A549 (cell line): ENCODE measurements around the gene ZC3H13.

ENCODE experiments used
- CEBPB ChIP-seq, 2 experiments: fragments of >200 bp in 1 of 2; sonication (Bioruptor Twin) in 1 of 2; formaldehyde crosslinking in 1 of 2; IDR thresholded peaks; 2 replicates each; pipeline ENCODE4 v1.6.1; 2012 to 2016
- ESRRA ChIP-seq: fragments of 150-350 bp; IDR thresholded peaks from 2 replicates; pipeline ENCODE4 v1.6.1; 2014; ENCODE audit warnings: mild to moderate bottlenecking, low read length, borderline replicate concordance
- MAZ ChIP-seq: fragments of 150-350 bp; IDR thresholded peaks from 2 replicates; pipeline ENCODE4 v1.6.1; 2014; ENCODE audit warnings: antibody characterized with exemption, low read depth, low read length, borderline replicate concordance
- RAD21 ChIP-seq, 2 experiments: fragments of >200 bp in 1 of 2; sonication (Bioruptor Twin) in 1 of 2; formaldehyde crosslinking in 1 of 2; IDR thresholded peaks in 1 of 2; conservative IDR thresholded peaks in 1 of 2; 2 replicates in 1 of 2; 3 replicates in 1 of 2; pipeline ENCODE4 v1.6.1; 2012 to 2018; ENCODE audit warnings: inconsistent platforms in 1 of 2
- TF ChIP-seq, protein P1 (sequence below): fragments of >200 bp; sonication (Bioruptor Twin); formaldehyde crosslinking; IDR thresholded peaks from 3 replicates; pipeline ENCODE4 v1.6.1; 2016
- TF ChIP-seq, protein P2 (sequence below): IDR thresholded peaks from 2 replicates; pipeline ENCODE4 v1.6.1; 2012

DNA sequence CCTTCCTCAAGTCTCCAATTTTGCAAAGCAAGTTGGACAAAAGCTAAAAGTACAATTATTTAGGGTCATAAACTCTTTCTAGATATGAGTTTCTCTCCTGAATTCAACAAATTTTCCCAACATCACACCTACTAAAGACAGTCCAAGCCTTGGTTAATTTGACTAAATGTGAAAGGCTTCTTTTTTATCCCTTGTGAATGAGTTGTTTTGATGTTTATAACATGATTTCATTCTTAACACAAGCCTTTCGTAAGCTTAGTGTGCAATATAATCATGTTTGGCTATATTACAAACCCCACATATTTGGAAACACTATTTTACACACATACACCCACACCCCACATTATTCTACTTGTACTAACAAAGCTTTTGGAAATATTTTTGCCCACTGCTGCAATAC lies 57.3 kb downstream of the ZC3H13 start:
- TF ChIP-seq, protein P1, sequence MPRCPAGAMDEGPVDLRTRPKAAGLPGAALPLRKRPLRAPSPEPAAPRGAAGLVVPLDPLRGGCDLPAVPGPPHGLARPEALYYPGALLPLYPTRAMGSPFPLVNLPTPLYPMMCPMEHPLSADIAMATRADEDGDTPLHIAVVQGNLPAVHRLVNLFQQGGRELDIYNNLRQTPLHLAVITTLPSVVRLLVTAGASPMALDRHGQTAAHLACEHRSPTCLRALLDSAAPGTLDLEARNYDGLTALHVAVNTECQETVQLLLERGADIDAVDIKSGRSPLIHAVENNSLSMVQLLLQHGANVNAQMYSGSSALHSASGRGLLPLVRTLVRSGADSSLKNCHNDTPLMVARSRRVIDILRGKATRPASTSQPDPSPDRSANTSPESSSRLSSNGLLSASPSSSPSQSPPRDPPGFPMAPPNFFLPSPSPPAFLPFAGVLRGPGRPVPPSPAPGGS = no peak
- TF ChIP-seq ESRRA (no peak), MAZ (no peak), RAD21 (conservative IDR thresholded peaks at IDR 0.05 in 1 of 2, IDR thresholded peaks at IDR 0.05 in 1 of 2) (no peak), CEBPB (IDR thresholded peaks at IDR 0.05) (no peak)
- TF ChIP-seq, protein P2, sequence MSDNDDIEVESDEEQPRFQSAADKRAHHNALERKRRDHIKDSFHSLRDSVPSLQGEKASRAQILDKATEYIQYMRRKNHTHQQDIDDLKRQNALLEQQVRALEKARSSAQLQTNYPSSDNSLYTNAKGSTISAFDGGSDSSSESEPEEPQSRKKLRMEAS = no peak
